GM12878 (cell line): ENCODE results near the gene MAPK8. TPM values are rescaled to one million over a fixed set of nuclear protein-coding genes. Genes with fewer than 3 reads are reported as not detected.
A peak's percentile ranks its signal among the peaks of the same experiment; 100 is the strongest.

Experiments used
- ATAC-seq: fragments of 200-7000 bp; cut with Tn5 transposase; 3 replicates; pipeline ENCODE4 v1.9.1; 2020; ENCODE audit warnings: mild to moderate bottlenecking, moderate library complexity
- BruUV-seq: library from RNA; stranded (reverse); fragments of 400-500 nt; replicated peaks from 2 replicates; lab custom pipeline; 2021; lab: Mats Ljungman, UMichigan
- CTCF ChIA-PET: fragments of 300-600 bp; sonication (Branson Sonifier 250); formaldehyde crosslinking; extraction: SDS; loops from one replicate; lab custom pipeline; 2021; ENCODE audit warnings: inconsistent platforms; lab: Yijun Ruan, JAX
- POLR2A ChIA-PET: fragments of 350-600 bp; formaldehyde crosslinking; extraction: SDS; loops from one replicate; lab custom pipeline; 2021; ENCODE audit warnings: inconsistent platforms; lab: Charles Lee
- RAD21 ChIA-PET: fragments of 300-600 bp; sonication (Branson Sonifier 250); formaldehyde crosslinking; loops from one replicate; lab custom pipeline; 2023; ENCODE audit warnings: antibody characterized with exemption; ENCODE audit not compliant: unreplicated experiment; lab: Charles Lee
- SMC1A ChIA-PET: fragments of 300-600 bp; sonication (Branson Sonifier 250); formaldehyde crosslinking; loops from one replicate; lab custom pipeline; 2023; ENCODE audit not compliant: unreplicated experiment, uncharacterized antibody; lab: Charles Lee
- DNase-seq: peaks from one replicate; pipeline ENCODE4 v3.0.0-alpha.2; 2011; ENCODE audit warnings: low read depth, low spot score
- FAIRE-seq: peaks from 3 replicates; lab custom pipeline; 2011; peaks lifted over from hg19 to GRCh38; lab: Jason Lieb, UNC
- H2AFZ ChIP-seq: 2 replicates; pipeline ENCODE4 v1.6.0; 2011; ENCODE audit warnings: low read depth, low read length, control low read depth; ENCODE audit not compliant: control insufficient read depth
- H3K27ac ChIP-seq: 2 replicates; pipeline ENCODE4 v1.5.1; 2011; ENCODE audit warnings: control low read depth; ENCODE audit not compliant: control insufficient read depth, insufficient read depth
- H3K27me3 ChIP-seq, 2 experiments: replicated peaks in 1 of 2; 2 replicates each; pipeline versions ENCODE4 v1.6.0 to v1.6.1; 2011; ENCODE audit warnings: low read length in 1 of 2; ENCODE audit not compliant: control insufficient read depth in 2 of 2, insufficient read depth in 2 of 2
- H3K36me3 ChIP-seq, 2 experiments: 2 replicates each; pipeline ENCODE4 v1.5.1; 2011; ENCODE audit warnings: low read length in 1 of 2; ENCODE audit not compliant: control insufficient read depth in 2 of 2, insufficient read depth in 2 of 2
- H3K4me1 ChIP-seq: 2 replicates; pipeline ENCODE4 v1.6.1; 2011; ENCODE audit warnings: mild to moderate bottlenecking, low read length, moderate library complexity, mixed read lengths; ENCODE audit not compliant: control insufficient read depth, insufficient read depth
- H3K4me2 ChIP-seq: 2 replicates; pipeline ENCODE4 v1.6.0; 2011; ENCODE audit warnings: control low read depth; ENCODE audit not compliant: control insufficient read depth, insufficient read depth
- H3K4me3 ChIP-seq: fragments of 200-600 bp; sonication (generic); 2 replicates; pipeline ENCODE4 v1.5.1; 2016
- H3K79me2 ChIP-seq: 2 replicates; pipeline ENCODE4 v1.6.0; 2011; ENCODE audit warnings: low read length; ENCODE audit not compliant: control insufficient read depth, insufficient read depth
- H3K9ac ChIP-seq: 2 replicates; pipeline ENCODE4 v1.8.0; 2011; ENCODE audit warnings: low read length, control low read depth, mixed read lengths; ENCODE audit not compliant: control insufficient read depth, insufficient read depth
- H3K9me3 ChIP-seq: replicated peaks from 3 replicates; pipeline ENCODE4 v1.5.1; 2011; ENCODE audit warnings: mild to moderate bottlenecking, low read length; ENCODE audit not compliant: control insufficient read depth, insufficient read depth
- H4K20me1 ChIP-seq: 2 replicates; pipeline ENCODE4 v1.6.0; 2011; ENCODE audit not compliant: control insufficient read depth, insufficient read depth
- CTCF ChIP-seq, 3 experiments: IDR thresholded peaks in 2 of 3; conservative IDR thresholded peaks in 1 of 3; 2 replicates each; pipeline ENCODE4 v1.5.1; 2011; ENCODE audit warnings: low read depth in 3 of 3, low read length in 3 of 3, mild to moderate bottlenecking in 3 of 3, control low read depth in 2 of 3, moderate library complexity in 2 of 3, inconsistent platforms in 1 of 3, mixed read lengths in 1 of 3; ENCODE audit not compliant: control insufficient read depth in 2 of 3, insufficient read depth in 1 of 3; ENCODE audit errors: extremely low read depth in 1 of 3
- JUNB ChIP-seq: IDR thresholded peaks from 2 replicates; pipeline ENCODE4 v1.6.1; 2016; ENCODE audit warnings: antibody characterized with exemption, mild to moderate bottlenecking
- JUND ChIP-seq: IDR thresholded peaks from 2 replicates; pipeline ENCODE4 v1.6.1; 2012; ENCODE audit warnings: low read depth, mild to moderate bottlenecking, low read length, improper control_type of control experiment, moderate library complexity
- SPI1 ChIP-seq: IDR thresholded peaks from 2 replicates; pipeline ENCODE4 v1.6.1; 2011; ENCODE audit warnings: low read depth, mild to moderate bottlenecking, low read length, moderate library complexity, borderline replicate concordance; ENCODE audit not compliant: insufficient read depth
- SREBF1 ChIP-seq: IDR thresholded peaks from 2 replicates; pipeline ENCODE4 v1.6.1; 2012; ENCODE audit warnings: mild to moderate bottlenecking, low read length
- ZBED1 ChIP-seq: IDR thresholded peaks from 2 replicates; pipeline ENCODE4 v1.6.1; 2016; ENCODE audit warnings: borderline replicate concordance
- WGBS: methylation state at CpG from one replicate; pipeline ENCODE4 v1.1.6; 2016; ENCODE audit warnings: low lambda C conversion rate; ENCODE audit not compliant: insufficient replicate concordance, insufficient coverage; ENCODE audit errors: missing lambda C conversion rate; 5-methylcytosine and 5-hydroxymethylcytosine counted together
- in situ Hi-C: fragments of 300-500 bp; cut with MboI; formaldehyde crosslinking; loops from 9 replicates; pipeline ENCODE4 v1.14.3; 2018; ENCODE audit warnings: mixed read lengths
- intact Hi-C: fragments of 100-400 bp; cut with micrococcal nuclease; formaldehyde crosslinking; loops from one replicate; pipeline ENCODE4 v1.14.2; 2022; ENCODE audit not compliant: unreplicated experiment
- polyA plus RNA-seq, 11 experiments: library from polyadenylated mRNA; depleted of rRNA in 4 of 11; unstranded in 6 of 11; stranded (reverse) in 5 of 11; fragments of >200 nt; fragmentation: Nextera tagmentation in 4 of 11; fragmentation: Illumina TruSeq in 1 of 11; extraction: Ambion mirVana in 4 of 11; extraction: Trizol in 1 of 11; gene quantifications; 1 replicate in 1 of 11; 2 replicates in 10 of 11; pipeline versions ENCODE4 v1.2.1 to v1.2.3, GENCODE V29; 2011 to 2016; ENCODE audit warnings: inconsistent platforms in 2 of 11, missing spikeins in 2 of 11, low read depth in 1 of 11
- total RNA-seq, 4 experiments: library from RNA; depleted of rRNA in 3 of 4; stranded (reverse); fragments of >200 nt in 3 of 4; fragmentation: Illumina TruSeq in 1 of 4; extraction: Trizol in 1 of 4; gene quantifications; 2 replicates each; pipeline versions ENCODE4 v1.2.1 to v1.2.3, GENCODE V29; 2013 to 2021

Gene MAPK8
- total and polyA plus RNA-seq, 10 of the 15 experiments (the other 5 are each of a cell fraction or from before 2014, with no cell fraction given), result 3.9 to 102 (median 40.0) TPM

- H3K27me3 ChIP-seq, result no peaks in the 10 kb centered on the region; a peak in 1 of 4 replicates
- no peaks in the 10 kb centered on the region for H3K9me3 ChIP-seq
- no peaks in the 10 kb centered on the region for H3K4me1 ChIP-seq
- CTCF ChIA-PET, result no interaction called here
- no peaks in the 10 kb centered on the region for H3K79me2 ChIP-seq
- POLR2A ChIA-PET, result no interaction called here
- no TSS peak for BruUV-seq
- ATAC-seq (peak; percentile 32; the same call in 1 of the 3 replicates), FAIRE-seq (no peak), DNase-seq (no peak)
- H3K9ac ChIP-seq, result no peak overlapping the region
- no peak overlapping the region for H3K27ac ChIP-seq
- no peak overlapping the region for H2AFZ ChIP-seq
- H3K4me3 ChIP-seq, result no peak overlapping the region
- SMC1A ChIA-PET, result interaction anchor here (0.7 kb wide), 1 partner anchor 34 kb away, joined by 3 read pairs; no protein-coding TSS in a partner anchor
- RAD21 ChIA-PET, result no interaction called here
- H3K36me3 ChIP-seq, result no peaks in the 10 kb centered on the region
- TF ChIP-seq JUNB (no peak), ZBED1 (no peak), SPI1 (no peak), JUND (no peak), CTCF (IDR thresholded peaks at IDR 0.05 in 2 of 3, conservative IDR thresholded peaks at IDR 0.05 in 1 of 3; ENCODE audit: control insufficient read depth in 2 of 3, extremely low read depth in 1 of 3, insufficient read depth in 1 of 3, low read depth in 3 of 3, low read length in 3 of 3) (no peak), SREBF1 (no peak)
- intact Hi-C loops, result no loop called here
- H3K4me2 ChIP-seq, result no peak overlapping the region
- in situ Hi-C loops, result no loop called here
- H4K20me1 ChIP-seq, result no peaks in the 10 kb centered on the region
- 17% methylated on average over 2 of the region's 3 CpGs for WGBS
Measured at GRCh38 chr10:48472501-48473069, 166.1 kb downstream of the MAPK8 start.
